ENCODE measurements around the gene ARRDC2.
"Not testable (repeated sequence)": the region's sequence is repeated elsewhere in the genome, so short reads cannot be mapped to it uniquely, and the experiment has no call there.

Gene ARRDC2

DNA sequence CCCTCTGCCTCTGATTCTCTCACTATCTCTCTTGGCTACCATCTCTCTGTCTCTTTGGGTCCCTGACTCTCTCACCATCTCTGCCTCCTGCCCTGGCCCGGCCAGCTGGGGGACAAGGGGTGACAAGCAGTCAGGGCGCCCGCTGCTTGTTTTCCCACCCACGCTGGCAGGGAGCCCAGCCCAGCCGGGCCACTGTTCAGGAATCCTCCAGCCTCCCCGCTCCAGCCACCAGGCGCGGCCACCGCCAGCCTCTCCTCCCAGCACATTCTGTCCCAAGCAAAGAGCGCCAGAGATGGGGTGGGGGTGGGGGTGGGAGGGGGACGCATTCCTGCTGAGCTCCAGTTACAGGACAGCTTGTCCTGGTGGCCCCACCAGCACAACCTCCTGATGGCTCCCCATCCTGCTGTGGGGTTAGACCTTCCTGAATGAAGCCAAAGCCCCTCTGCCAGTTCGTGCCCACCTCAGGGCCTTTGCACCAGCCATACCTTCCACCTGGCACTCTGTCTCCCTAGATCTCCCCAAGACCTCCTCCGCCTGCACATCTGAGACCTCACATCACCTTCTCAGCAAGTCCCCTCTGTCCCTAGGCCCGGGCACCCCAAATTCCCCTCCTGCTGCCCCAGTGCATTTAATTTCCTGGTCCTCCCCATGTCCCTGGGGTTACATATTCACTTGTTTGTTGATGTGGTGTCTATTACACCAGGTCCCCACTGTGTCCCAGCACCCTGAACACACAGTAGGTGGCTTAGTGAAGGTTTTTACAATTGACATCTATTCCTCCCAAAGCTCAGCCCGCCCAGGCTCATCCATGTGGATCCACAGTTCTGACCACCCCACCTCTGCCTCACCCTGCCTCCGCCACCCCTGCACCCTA, 12.5 kb downstream of the ARRDC2 start:
- DNase-seq: no peak

DNA sequence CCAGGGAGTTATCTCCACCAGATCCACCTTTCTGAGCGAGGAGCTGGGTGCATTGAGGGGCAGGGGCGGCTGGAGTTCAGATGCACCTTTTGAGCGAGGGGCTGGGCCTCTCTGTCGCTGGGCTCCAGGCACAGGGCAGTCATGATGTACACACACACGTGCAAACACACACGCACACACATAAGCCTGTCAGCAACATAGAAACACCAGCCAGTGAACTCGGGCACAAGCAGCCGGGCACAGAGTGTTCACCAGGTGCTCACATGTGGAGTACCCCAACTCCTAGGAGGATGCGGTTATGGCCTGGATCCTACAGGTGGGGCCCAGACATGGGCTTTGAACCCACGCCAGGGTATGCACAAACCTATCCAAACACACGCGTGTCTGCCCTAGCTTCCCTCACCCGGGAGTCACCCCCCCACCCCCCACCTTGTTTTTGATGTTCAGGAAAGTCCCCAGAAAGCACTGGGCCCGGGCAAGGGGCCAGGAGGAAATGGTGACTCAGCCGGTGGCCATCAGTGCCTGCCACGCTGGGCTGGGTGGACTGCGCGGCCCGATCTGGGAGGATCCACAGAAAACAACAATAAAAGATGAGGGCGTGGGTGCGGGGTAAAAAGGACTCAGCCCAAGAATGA, 13.3 kb downstream of the ARRDC2 start:
- DNase-seq: peak; percentile 67

DNA sequence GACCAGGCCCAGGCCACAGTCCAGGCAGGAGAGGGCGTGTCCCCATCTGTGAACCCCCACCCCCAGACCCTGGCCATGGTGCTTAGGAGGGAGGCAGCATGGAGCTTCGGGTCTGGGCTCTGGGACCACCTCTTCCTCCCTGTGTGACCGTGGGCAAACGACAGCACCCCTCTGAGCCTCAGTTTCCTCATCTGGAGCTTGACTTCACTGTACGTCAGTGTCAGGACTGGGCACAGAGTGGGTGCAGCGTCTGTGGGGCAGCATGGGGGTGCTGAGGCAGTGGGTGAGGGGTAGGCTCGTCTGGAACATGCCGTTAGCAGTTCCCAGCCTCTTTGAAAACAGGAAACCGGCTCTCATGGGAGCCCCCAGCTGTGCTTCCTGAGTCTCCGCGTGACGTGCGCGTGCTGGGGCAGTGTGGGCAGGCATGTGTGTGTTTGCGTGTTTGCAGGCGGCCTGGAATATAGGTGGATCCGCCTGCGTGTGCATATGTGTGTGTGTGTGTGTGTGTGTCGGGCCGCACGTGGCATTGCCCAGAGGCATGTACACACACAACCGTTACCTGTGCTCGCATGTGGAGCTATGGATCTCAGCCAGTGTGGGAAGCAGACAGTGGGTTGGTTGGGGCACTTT, 15.8 kb downstream of the ARRDC2 start:
- DNase-seq: peak; percentile 64

DNA sequence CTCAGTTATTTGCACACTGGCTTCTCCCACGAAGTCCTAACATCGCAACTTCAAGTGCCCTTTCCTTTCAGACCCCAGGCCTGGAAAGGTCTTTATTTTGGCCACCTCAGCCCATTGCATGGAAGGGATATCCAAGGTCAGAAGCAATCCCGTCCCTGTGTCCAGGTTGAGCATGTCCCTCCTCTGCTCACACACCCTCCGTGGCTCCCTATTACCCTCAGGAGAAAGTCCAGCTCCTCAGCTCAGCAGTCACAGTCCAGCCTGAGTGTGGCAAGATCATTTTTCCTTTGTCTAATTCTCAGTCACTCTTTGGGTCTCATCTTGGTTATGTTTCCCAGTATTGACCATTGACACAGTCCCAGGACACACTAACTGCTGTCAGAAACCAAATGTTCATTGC, 19.2 kb downstream of the ARRDC2 start:
- DNase-seq: no peak

DNA sequence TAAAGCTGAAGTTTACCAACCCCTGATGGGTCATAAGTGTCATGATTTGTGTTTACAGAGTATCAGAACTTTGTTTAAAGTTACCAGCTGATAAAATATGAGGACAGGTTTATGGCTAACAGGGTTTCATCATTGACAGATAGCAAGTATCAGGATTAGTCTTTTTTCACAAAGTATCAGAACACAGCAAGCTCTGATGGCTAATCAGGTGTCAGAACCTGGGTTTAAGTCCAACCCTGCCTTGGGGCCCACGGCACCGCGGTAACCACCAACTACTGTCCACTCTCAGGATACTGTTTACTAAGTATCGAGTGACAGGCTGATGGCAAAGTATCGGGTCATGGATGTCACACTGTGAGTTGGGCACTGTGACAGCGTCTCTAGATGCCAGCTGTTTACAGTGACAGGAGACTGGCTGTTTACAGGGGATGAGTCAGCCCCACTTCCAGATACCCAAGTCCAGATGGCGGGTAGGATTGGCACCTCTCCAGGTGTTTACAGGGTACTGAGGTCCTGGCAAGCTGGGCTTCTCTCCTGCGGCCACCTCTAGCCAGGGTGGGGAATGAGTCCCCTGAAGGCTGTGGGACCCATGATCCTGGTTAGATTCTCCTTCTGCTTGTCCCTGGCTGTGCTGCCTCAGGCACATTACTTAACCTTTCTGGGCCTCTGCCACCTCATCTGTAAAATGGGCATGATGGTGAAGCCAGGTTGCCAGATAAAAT, 21.8 kb downstream of the ARRDC2 start:
- DNase-seq: no peak

DNA sequence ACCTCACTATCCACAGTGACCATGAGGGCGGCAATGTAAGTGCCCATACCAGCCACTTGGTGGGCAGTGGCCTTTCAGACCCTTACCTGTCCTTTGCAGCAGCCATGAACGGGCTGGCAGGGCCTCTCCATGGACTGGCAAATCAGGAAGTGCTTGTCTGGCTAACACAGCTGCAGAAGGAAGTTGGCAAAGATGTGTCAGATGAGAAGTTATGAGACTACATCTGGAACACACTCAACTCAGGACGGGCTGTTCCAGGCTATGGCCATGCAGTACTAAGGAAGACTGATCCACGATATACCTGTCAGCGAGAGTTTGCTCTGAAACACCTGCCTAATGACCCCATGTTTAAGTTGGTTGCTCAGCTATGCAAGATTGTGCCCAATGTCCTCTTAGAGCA, 23.4 kb downstream of the ARRDC2 start:
- not testable (repeated sequence) for DNase-seq

DNA sequence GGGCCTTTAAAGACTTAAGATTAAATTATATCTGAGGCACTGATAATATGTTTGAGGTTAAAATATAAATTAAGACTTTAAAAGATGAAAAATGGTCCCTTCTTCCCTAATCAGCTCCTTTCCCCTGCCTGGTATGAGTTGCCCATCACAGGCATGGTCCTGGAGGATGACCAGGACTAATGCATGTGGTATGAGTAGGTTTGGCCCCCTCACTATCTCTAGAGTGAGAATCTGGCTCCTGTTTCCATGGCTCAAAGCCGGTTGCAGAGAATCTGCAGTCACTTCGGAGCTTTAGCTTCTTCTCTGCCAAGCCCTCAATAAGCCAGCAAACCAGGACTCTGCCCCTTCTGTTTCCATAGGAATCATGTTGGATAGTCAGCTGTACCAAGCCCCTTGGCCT, 24.1 kb downstream of the ARRDC2 start:
- not testable (repeated sequence) for DNase-seq

DNA sequence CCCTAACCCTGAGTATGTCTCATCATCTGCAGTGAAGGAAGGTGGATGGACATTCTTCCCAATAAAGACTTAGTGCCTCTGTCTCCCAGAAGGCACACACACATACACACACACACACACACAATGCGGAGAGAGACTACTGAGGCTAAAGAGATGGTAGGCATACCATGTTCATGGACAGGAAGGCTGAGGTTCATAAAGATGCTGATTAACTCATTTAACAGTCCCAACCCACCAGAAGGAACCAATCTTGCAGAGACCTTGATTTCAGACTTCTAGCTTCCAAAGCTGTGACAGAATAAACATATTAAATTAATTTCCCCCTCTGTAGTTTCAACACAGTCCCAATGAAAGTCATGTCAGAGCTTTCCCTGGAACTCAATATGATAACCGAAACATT, 33.1 kb downstream of the ARRDC2 start:
- no peak for DNase-seq

DNA sequence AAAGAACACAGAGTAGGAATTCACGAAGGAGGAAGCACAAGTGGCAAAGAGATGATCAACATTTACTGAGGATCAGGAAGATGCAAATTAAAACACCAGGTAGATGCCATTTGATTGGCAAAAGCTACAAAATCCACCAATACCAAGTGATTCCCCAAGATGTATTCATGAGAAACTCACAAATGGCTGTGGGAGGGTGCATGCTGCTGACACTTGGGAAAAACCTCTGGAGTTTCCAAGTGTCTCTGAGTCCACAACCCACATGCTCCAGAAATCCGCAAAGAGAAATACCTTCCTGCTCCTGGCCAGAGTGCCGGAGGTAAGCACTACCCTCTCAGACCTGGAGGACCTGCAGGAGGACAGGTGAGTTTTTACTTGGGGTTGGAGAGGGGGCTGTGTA, 35.7 kb downstream of the ARRDC2 start:
- no peak for DNase-seq

DNA sequence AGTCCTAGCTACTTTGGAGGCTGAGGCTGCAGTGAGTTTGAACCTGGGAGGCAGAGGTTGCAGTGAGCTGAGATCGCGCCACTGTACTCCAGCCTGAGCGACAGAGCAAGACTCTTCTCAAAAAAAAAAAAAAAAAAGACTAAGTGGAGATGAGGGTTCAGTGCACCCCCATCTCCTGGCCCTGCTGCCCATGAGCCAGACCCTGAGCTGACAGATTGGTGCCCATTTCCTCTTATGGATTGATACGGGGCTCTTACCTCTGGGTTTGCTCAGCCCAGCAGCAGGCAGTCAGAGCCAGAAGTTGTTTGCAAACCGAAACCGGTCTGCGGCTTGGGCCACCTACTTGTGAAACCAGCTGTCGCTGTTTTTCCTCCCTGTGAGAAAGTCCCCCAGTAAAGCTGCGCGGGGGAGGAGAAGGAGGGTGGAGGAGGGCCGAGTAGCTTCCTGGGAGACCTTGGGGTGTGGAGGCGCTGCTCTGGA, 36.9 kb downstream of the ARRDC2 start:
- DNase-seq: peak; percentile 91

DNA sequence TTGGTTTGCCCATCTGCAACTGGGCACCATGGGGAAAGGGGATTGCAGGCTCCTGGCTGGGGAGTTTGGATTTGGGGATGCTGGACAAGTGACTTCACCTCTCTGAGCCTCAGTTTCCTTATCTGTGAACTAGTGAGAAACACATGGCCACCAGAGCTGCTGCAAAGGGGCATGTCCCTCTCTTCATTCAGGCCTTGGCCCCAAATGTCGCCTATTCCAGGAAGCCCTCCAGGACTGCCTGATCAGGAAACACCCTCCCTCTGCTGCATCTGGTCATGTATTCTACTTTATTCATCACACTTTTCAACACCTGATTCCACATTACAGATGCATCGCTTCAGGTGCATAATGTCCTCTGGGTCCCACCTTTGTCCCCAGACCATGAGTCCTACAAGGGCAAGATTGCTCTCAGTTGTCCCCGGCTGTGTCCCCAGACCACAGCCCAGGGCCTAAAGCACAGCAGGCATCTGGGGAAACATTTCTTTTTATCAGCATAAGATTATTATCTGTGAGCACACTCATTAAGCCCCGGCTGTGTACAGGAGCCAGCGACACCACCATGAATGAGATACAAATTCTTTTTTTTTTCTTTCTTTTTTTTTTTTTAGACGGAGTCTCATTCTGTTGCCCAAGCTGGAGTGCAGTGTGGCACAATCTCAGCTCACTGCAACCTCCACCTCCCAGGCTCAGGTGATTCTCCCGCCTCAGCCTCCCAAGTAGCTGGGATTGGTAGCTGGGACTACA, 37.5 kb downstream of the ARRDC2 start:
- DNase-seq: no peak

DNA sequence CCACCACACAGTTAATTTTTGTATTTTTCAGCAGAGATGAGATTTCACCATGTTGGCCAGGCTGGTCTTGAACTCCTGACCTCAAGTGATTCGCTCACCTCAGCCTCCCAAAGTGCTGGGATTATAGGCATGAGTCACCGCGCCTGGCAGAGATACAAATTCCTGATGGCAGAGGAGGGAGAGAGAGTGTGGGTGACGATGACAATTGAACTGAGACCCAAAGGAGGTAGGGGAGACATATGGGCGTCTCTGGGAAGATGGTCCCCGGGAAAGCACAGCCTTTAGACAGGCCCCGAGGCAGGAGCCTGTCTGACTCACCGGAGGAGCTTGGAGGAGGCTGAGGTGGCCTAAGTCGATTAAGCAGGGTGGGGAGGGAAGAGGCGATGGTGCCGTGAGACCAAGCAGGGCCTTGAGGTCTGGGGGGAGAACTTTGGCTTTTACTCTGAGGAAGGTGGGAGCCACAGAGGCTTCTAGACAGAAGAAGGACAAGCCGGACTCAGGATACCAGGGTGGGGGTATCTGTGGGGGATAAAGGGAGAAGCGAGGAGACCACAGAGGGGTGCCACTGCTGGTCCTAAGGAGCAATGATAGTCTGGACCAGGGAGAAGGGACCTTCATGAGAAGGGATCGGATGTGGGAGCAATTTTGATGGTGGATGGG, 38.2 kb downstream of the ARRDC2 start:
- peak; percentile 34 for DNase-seq

DNA sequence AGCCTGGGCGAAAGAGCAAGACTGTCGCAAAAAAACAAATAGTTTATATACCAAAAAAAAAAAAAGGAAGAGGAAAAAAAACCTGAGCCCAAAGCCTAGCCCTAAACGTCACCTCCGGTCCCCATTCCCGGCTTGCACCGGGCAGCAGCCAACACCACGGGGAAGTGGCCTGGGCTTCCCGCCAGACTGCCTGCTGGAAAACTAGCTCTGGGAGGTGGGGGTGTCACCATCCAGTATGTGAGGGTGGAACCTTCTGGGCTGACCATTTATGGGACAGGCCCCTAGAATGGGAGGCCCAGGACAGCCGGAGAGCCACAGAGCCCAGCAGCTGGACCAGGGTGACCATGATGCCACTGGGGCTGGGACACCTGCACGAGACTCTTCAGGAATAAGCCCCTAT, 41.4 kb downstream of the ARRDC2 start:
- no peak for DNase-seq

DNA sequence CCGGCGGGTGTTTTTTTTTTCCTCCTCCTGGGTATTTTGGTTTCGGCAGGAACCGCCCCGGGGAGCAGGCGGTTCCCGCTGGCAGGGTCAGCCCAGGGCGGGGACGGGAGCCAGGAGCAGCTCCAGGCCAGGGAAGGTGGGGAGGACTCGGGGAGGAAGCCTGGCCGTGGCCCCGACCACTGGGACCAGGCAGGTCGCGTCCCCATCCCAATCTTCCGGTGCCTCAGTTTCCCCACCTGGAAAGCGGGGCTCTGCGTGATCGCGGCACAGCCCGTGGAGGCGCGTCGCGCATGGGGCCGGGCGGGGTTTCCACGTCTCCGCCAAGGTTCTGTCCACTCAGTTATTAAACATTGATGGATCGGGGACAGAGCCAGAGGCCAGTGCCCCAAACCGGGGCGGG, 43.9 kb downstream of the ARRDC2 start:
- DNase-seq: no peak

DNA sequence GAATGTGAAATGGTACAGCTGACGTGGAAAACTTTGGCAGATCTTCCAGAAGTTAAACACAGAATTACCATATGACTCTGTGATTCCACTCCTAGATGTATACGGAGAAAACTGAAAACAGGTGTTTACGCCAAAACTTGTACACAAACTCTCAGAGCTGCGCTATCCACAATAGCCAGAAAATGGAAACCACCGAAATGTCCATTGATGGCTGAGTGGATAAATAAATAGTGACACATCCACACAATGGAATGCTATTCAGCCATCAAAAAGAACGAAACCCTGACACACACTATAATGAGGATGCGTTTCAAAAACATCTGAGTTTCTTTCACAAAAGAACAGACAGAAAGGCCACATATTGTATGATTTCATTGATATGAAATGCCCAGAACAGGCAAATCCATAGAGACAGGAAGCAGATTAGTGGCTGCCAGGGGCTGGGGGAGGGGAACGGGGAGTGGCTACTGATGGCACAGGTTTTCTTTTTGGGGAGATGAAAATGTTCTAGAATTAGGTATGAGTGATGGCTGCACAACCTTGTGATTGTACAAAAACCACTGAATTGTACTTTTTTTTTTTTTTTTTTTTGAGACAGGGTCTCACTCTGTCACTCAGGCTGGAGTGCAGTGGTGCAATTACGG, 45.7 kb downstream of the ARRDC2 start:
- DNase-seq: no peak

DNA sequence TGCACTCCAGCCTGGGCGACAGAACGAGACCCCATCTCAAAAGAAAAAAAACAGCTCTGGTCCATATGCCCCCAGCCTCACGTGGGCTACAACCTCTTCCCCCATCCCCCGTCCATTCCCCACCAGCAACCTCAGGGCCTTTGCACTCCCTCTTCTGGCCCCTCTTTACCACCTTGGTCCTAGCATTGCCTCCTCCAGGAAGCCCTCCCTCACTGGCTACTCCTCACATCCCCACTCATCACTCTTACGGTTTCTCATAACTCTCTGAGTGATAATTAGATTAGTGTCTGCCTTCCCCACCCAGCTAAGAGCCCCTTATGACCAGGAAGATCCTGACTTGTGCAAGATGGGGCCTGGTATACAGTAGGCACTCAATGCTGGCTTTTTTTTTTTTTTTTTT, 48.0 kb downstream of the ARRDC2 start:
- no peak for DNase-seq

DNA sequence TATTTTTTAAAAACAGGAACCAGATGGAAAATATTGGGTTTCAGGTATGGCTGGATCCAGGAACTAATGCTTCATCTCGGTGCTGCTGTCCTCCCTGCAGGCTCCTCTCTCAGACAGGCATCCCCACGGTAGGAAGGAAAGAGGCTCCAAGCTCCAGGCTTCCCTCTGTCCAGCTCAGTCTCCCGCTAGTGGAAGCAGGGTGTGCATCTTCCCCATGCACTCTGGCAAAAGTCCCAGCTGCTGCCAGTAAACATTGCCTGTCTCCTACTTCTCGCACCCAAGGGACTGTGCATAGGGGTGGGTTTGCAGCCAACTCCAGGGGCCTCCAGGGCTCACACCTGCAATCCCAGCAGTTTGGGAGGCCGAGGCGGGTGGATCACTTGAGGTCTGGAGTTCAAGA, 49.6 kb downstream of the ARRDC2 start:
- no peak for DNase-seq

DNA sequence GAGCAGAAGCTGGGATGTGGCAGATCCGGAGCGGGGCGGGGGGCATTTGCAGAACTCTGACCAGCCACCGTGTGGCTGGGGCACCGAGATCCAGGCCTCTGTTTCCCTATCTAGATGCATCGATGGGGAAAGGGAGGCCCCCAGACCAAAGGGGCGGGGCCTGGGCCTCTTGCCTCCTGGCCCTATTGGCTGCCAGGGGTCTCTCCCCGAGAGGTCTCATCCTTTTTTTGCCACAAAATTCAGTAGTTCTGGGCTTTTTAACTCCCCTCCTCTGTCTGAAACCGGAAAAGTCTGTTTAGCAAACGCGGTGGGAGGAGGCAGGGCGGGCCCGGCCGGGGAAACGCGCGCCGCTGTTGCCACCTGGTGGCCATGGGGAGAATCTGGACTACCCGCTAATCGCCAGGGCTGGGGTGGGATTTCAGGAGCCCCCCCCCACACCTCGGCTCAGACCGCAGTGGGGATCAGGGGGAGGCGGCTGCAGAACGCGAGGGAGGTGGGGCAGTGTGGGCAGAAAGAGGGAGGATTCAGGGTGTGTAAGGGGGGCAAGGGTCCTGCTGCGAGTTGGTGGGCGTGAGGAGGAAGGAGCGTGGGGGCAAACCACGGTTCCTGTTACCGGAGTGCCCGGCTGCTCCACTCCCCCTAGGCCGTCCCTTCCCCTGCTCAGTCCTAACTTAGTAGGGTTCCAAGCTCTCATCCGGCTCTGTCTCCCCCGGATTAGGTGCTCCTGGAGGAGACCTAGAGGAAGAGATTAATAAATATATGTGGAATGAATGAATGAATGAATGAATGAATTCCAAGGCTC, 50.4 kb downstream of the ARRDC2 start:
- DNase-seq: peak; percentile 83

DNA sequence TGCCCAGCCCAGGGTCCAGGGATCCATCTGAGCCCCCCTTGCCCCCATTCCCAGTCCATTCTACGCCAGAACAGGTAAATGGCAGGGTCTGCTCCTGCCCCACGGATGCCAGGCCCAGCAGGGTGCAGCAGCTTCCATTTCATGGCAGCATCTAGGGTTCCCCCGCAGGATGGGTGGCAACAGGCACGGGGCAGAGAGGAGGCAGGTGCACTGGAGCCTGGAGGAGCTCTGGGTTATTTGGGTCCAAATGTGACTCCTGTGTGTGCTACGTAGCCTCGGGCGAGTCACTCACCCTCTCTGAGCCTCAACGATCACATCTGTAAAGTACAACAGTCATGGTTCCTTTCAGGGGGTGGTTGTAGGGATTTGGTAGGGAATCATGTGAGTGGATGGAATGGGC, 51.3 kb downstream of the ARRDC2 start:
- no peak for DNase-seq

DNA sequence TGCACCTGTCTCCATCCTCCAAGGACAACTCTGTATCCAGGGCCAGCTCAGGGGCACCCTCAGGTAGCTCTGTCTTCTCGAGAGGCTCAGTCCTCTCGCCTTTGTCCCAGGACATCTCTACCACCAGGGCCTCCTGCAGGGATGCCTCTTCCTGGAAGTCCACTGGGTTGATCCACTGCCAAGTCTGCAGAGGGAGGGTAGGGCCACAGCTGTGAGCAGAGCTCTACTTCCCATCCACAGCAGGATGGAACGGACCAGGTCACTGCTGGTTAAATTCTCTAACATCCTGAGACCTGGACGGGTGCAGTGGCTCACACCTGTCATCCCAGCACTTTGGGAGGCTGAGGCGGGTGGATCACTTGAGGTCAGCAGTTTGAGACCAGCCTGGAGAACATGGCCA, 51.9 kb downstream of the ARRDC2 start:
- DNase-seq: no peak

DNA sequence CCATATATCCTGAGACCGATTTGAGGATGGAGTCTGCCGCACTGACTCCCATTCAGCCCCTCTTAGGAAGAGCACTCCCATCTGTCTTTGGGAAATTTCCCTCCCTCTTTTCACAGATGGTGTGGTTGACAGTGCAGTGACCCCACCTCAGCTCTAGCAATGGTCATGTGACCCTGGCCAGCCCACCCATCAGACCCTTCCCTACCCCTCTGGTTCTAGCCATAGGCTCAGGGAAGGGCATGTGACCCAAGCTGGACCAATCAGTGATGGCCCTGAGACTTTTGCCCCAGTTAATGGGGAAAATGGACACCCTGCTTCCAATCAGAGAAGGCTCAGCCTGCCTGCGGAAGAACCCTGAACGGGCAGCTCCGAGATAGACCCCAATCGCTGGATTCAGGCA, 52.5 kb downstream of the ARRDC2 start:
- no peak for DNase-seq
